Astrocyte (in vitro differentiated cells and primary cell): ENCODE results near the gene GPC3.

ENCODE experiments used
- EZH2 ChIP-seq: IDR thresholded peaks from 2 replicates; pipeline ENCODE4 v1.6.1; 2012; ENCODE audit warnings: mild to moderate bottlenecking, low read length, inconsistent platforms; ENCODE audit not compliant: insufficient read depth
- TF ChIP-seq, protein P1 (sequence below): IDR thresholded peaks from 2 replicates; pipeline ENCODE4 v1.5.1; 2011; ENCODE audit warnings: low read depth, mild to moderate bottlenecking, inconsistent platforms, low read length, moderate library complexity; ENCODE audit not compliant: insufficient read depth

DNA sequence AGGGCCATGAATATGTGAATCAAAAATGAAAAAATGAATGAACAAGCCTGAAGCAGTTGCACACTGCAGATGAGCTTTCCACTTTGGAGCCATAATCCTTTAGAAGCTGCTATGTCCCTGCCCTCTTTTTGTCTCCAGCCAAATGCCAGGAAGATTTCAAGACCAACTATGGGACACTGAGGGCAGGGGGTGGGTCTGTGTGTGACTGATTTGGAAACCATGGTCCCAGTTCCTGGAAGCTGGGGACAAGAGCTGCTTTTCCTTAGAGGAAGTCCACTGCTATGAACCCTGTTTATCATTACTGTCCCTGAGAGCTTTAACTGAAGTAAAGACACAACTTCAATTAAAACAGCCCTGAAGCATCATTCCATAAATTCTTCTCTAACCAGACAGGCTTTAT lies 416.2 kb downstream of the GPC3 start:
- TF ChIP-seq, protein P1, sequence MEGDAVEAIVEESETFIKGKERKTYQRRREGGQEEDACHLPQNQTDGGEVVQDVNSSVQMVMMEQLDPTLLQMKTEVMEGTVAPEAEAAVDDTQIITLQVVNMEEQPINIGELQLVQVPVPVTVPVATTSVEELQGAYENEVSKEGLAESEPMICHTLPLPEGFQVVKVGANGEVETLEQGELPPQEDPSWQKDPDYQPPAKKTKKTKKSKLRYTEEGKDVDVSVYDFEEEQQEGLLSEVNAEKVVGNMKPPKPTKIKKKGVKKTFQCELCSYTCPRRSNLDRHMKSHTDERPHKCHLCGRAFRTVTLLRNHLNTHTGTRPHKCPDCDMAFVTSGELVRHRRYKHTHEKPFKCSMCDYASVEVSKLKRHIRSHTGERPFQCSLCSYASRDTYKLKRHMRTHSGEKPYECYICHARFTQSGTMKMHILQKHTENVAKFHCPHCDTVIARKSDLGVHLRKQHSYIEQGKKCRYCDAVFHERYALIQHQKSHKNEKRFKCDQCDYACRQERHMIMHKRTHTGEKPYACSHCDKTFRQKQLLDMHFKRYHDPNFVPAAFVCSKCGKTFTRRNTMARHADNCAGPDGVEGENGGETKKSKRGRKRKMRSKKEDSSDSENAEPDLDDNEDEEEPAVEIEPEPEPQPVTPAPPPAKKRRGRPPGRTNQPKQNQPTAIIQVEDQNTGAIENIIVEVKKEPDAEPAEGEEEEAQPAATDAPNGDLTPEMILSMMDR = no peak
- TF ChIP-seq EZH2 = no peak
